Measurements from ENCODE around the gene PIGV.

PIGV gene

GRCh38 chr1:26774462-26774861 lies 13.3 kb upstream of the PIGV start:
- H3K4me3 ChIP-seq (replicated peaks; ENCODE audit: low read depth, low read length): no peak overlapping the region
- no peak for TF ChIP-seq CTCF (IDR thresholded peaks at IDR 0.05; ENCODE audit: insufficient read depth, low read length, poor library complexity, severe bottlenecking)
- H3K36me3 ChIP-seq (ENCODE audit: control insufficient read depth, insufficient read depth, low read length): peaks cover 44% of the 10 kb centered on the region
- no peaks in the 10 kb centered on the region for H3K27me3 ChIP-seq (replicated peaks; ENCODE audit: control insufficient read depth, insufficient read depth, low read length)
- no peak for DNase-seq (ENCODE audit: extremely low read depth, insufficient read length)

GRCh38 chr1:26775666-26776065 lies 12.1 kb upstream of the PIGV start:
- TF ChIP-seq CTCF (IDR thresholded peaks at IDR 0.05; ENCODE audit: insufficient read depth, low read length, poor library complexity, severe bottlenecking): no peak
- DNase-seq (ENCODE audit: extremely low read depth, insufficient read length): no peak
- no peak overlapping the region for H3K4me3 ChIP-seq (replicated peaks; ENCODE audit: low read depth, low read length)
- H3K36me3 ChIP-seq (ENCODE audit: control insufficient read depth, insufficient read depth, low read length): peaks cover 55% of the 10 kb centered on the region
- no peaks in the 10 kb centered on the region for H3K27me3 ChIP-seq (replicated peaks; ENCODE audit: control insufficient read depth, insufficient read depth, low read length)

- H3K36me3 ChIP-seq (ENCODE audit: control insufficient read depth, insufficient read depth, low read length): peaks cover 30% of the 10 kb centered on the region
- no peaks in the 10 kb centered on the region for H3K27me3 ChIP-seq (replicated peaks; ENCODE audit: control insufficient read depth, insufficient read depth, low read length)
- no peak for DNase-seq (ENCODE audit: extremely low read depth, insufficient read length)
- no peak for TF ChIP-seq CTCF (IDR thresholded peaks at IDR 0.05; ENCODE audit: insufficient read depth, low read length, poor library complexity, severe bottlenecking)
- no peak overlapping the region for H3K4me3 ChIP-seq (replicated peaks; ENCODE audit: low read depth, low read length)
Observed at GRCh38 chr1:26779098-26779668, 8.6 kb upstream of the PIGV start.

- H3K36me3 ChIP-seq (ENCODE audit: control insufficient read depth, insufficient read depth, low read length): peaks cover 23% of the 10 kb centered on the region
Observed at GRCh38 chr1:26780344-26780957, 7.3 kb upstream of the PIGV start.

GRCh38 chr1:26781206-26781825 lies 6.4 kb upstream of the PIGV start:
- no peak for DNase-seq (ENCODE audit: extremely low read depth, insufficient read length)
- no peaks in the 10 kb centered on the region for H3K27me3 ChIP-seq (replicated peaks; ENCODE audit: control insufficient read depth, insufficient read depth, low read length)
- TF ChIP-seq CTCF (IDR thresholded peaks at IDR 0.05; ENCODE audit: insufficient read depth, low read length, poor library complexity, severe bottlenecking): no peak
- H3K36me3 ChIP-seq (ENCODE audit: control insufficient read depth, insufficient read depth, low read length): peaks cover 22% of the 10 kb centered on the region
- no peak overlapping the region for H3K4me3 ChIP-seq (replicated peaks; ENCODE audit: low read depth, low read length)

More at GRCh38 chr1:26780344-26780957, 7.3 kb upstream of the PIGV start:
- Histone ChIP-seq H3K4me3 (replicated peaks; ENCODE audit: low read depth, low read length) (no peak overlapping the region), H3K27me3 (replicated peaks; ENCODE audit: control insufficient read depth, insufficient read depth, low read length) (no peaks in the 10 kb centered on the region)
- DNase-seq (ENCODE audit: extremely low read depth, insufficient read length): no peak
- no peak for TF ChIP-seq CTCF (IDR thresholded peaks at IDR 0.05; ENCODE audit: insufficient read depth, low read length, poor library complexity, severe bottlenecking)
